ENCODE measurements around the gene PLA2G4A.
"Not testable (repeated sequence)": the region's sequence is repeated elsewhere in the genome, so short reads cannot be mapped to it uniquely, and the experiment has no call there.

Gene PLA2G4A

DNA sequence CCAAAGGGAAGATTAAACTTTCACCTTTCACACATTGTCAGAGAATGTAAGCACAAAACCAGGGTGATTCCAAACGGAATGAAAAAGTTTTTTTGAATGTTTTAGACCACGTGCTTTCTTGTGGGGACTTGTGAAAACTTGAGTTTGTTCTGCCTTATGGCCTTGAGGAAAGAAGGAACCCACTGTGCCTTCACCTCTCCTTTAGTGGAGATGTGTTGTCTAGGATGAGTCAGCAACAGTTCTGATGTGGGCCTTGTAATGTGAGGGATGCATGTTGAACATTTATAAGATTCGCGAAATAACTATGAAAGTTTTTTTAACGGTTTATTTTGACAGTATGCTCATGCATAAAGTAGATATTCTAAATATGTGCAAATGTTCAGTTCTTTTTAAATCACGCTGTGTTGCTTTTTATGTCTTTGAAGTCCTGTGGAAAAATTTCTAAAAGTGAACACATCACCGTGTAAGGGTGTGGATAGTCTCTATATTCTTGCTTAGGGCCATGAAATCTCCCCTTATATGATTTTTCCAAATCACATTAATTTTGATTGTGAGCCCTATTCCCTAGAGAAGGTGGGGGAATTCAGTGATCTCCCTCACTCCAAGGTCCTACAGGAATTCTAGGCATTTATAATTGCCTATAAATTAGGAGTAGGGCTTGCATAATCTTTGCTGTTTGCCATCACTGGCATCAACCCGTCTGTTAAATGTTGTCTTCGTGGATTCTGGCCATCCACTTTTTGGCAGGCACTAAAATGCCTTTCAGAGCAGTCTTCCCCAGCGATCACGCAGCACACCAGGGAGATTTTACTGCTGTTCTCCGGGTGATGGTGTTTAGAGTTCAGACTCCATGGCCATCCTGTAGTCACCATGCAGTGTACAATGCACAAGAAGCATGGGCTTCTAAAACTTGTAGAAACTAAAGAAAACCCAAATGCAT, 47.4 kb downstream of the PLA2G4A start:
- DNase-seq (ENCODE audit: low read depth), result peak; percentile 10

DNA sequence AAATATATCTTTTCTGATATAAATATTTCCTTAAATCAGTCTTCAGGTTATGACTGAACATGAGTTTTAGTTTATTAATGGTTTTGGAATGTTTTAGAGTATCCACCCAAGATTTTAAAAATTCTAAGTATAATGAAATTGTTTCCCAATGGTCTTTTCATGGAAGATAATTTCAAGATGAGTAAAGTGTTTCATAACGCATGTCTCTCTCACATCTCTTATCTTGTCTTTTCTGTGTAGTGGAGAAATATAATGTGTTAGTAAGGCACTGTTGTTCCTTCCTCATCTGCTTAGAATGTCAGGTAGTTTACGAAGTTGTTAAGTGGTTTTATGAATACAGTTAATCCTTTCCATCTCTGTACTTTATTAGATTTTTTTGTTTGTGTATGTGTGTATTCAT, 49.6 kb downstream of the PLA2G4A start:
- DNase-seq (ENCODE audit: low read depth), result peak; percentile 43

DNA sequence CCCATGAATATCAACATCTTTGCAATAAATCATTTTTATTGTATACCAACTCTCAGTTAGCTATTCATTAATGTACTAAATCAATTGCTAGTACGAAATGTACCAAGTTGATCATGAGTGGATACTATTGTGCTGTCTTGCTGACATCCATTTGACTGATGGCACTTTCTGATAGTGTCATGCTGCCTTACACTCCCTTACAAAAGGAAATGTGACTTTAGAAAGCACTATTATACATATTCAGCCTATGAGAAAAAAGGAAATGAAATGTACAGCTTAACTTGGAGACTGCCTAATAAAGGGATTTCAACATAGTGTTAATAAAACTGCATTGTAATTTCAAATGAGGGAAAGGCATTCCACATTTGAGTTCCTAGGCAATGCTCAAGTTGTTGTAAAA, 52.2 kb downstream of the PLA2G4A start:
- DNase-seq (ENCODE audit: low read depth), result no peak

DNA sequence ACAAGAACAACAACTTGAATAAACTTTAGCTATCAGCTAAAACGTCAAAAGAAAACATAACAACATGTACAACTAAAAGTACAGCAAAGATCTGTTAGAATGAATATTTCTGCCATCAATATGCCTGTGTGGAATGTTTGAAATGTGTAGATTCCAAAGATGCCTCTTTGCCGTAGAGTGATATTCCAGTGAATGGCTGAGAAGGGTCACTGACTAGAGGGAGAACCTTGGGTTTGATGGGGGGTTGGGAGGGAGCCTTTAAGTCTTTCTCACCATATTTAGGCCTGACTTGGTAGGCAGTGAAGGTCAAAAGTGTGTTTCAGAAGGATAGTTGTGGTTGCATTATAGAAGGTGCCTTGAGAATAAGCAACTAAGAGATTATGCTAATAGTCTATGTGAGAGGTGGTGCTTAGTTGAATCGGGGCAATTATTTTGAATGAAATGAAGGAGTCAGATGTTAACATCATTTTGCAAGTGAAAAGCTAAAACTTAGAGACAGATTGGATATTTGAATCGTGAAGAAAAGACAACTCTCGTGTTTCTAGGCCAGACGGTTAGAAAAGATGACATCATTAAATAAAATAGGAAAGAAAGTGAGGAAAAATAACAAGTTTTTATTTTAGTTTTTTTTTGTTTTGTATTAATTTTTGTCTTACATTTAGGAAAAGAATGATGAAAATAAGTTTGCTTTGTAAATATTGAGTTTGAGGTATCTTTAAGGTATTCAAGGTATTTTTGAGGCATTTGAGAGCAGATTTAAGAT, 53.8 kb downstream of the PLA2G4A start:
- DNase-seq (ENCODE audit: low read depth), result peak; percentile 40

DNA sequence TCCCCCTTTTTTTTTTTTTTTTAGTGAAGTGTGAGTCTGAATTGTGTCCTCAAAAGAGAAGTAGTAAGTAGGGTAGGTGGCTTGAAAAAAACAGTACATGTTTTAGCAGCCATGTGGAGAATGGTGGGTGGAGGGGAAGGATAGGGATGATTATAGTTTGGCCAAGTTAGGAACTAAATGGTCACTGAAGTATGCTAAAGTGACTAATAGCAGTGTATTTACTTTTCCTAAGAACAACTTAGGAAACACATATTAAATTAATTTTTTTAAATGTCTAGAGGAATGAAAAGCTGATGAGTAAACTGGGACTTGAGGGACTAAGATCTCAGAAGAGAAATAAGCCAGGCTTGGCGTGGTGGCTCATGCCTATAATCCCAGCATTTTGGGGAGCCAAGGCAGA, 55.5 kb downstream of the PLA2G4A start:
- peak; percentile 26 for DNase-seq (ENCODE audit: low read depth)

DNA sequence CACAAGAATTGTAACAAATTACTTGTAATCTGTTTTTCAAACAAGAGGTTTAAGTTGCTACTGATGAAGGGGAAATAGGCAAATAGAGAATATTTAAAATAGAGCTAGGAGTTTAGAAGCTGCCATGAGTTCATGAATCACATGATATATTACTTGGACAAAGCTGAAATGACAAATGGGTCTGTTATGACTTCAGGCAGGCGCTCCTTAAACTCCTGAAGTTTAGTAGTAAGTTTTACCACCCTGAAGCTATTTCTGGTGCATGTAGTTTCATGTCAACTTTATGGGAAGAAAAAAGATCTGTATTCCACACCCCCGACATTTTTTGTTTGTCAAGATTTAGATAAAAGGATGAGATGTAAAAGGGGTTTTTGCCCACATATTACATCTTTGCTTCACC, 58.5 kb downstream of the PLA2G4A start:
- DNase-seq (ENCODE audit: low read depth), result no peak

DNA sequence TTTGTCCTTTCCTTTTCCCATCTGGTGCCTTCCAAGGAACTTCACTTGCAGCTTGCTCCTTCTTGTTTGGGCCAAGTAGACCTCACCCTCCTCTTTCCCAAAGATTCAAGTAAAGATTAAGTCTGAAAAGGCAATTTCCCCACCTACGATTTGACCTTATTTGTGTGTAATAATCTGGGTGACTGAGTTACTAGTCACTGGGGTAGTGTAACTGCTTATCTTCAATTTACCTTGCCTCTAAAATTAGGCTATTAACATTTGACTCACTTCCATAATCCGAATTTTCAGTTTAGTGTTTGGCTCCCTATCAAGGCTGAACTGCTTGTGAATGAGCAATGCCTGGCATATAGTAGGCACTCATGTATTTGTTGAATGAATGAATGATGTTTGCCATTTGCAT, 59.6 kb downstream of the PLA2G4A start:
- no peak for DNase-seq (ENCODE audit: low read depth)

DNA sequence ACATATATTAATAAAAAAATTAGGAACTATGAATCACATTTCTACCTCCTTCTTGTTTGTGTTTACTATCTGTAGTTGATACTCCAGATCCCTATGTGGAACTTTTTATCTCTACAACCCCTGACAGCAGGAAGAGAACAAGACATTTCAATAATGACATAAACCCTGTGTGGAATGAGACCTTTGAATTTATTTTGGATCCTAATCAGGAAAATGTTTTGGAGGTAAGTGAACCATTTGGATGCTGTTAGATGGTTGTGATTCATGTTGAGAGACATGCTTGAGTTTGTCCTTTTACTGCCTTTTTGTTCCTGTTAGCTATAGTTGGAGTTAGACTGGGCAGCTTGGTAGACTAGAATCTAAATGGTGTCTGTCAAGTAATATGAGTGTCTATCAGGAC, 64.2 kb downstream of the PLA2G4A start:
- DNase-seq (ENCODE audit: low read depth), result no peak

DNA sequence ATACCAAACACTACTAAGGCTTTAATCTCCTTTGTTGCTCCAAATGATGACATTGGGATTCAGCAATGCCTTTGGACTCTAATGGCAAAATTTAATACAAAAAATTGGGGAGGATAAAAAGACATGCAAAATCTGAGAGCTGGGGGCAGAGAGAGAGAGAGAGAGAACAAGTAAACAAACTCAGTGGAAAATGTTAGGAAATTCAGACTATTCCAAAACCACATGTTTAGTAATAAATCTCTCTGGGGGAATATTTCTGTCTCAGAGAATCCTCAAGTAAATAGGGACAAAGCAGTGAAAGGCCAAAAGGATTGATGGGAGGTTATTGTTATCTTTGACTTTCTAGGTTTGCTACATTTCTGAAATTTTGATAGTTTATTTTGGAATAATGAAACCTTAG, 65.7 kb downstream of the PLA2G4A start:
- no peak for DNase-seq (ENCODE audit: low read depth)

DNA sequence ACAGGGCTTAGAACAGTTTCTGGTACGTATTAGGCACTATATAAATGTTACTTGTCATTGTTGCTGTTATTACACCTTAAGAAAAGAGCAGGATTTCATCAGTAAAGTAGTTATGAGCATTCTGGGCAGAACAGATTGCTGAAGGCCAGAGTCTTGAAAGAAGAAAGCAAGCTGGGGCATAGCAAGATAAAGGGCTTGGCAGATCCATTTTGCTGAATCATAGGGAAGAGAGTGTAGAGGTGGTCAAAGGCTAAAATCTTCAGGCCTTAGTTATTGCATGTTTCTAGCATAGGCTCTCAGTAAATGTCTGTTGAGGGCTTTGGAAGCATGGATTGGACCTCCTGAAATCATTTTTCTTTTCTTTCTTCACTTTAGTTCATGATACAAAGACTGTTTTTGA, 67.5 kb downstream of the PLA2G4A start:
- peak; percentile 59 for DNase-seq (ENCODE audit: low read depth)

DNA sequence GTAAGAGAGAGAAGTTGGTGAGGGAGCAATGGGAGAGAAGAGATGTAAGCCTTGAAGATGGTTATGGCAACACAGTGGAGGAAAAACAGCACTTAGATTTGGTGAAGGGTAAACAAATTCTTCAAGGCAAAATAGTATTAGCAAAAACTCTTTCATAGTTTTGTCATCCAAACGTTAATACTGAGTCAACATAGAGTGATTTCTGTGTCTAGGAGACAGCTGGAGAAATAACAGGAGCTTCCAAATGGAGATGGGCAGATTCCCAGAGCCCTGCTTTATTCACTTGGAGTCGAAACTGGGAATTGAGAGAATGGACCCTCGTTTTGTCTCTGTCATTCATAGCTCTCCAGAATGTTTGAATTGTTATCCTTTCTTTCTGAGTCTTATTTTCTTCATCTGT, 68.3 kb downstream of the PLA2G4A start:
- DNase-seq (ENCODE audit: low read depth), result no peak

DNA sequence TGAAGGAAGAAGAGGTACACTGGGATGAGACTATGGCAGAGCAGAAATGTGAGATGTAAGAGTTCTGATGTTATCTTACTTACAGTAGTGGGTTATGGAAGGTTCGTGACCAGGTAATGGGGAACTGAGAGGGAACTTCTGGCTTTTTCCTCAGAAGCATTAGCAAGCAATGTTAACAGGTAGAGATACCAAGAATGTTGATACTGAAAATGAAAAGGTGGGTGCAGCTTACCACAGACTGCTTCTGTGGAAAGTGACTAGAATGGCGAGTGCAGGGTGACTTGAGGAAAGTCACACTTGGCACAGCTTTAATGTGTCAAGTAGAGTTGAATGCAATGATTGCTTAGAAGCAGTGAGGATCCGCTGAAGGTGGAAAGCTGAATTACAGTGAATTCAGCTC, 70.8 kb downstream of the PLA2G4A start:
- no peak for DNase-seq (ENCODE audit: low read depth)

DNA sequence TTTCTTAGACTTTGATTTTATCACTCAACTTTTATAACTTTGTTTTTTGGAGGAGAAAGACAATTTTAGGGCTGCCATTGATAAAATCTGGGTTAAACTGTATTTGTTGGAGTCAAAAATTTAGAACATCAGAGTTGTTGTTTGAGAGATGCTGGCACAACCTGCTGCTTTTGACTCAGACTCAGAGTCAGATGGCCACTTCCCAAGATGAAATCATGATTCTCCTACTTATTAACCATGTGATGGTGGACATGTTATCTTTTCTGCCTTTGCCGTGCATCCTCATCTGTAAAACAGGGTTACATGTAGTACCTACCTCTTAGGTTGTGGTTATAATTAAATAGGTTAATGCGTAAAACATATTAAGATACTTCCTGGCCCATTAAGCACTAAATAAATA, 71.2 kb downstream of the PLA2G4A start:
- DNase-seq (ENCODE audit: low read depth), result no peak

DNA sequence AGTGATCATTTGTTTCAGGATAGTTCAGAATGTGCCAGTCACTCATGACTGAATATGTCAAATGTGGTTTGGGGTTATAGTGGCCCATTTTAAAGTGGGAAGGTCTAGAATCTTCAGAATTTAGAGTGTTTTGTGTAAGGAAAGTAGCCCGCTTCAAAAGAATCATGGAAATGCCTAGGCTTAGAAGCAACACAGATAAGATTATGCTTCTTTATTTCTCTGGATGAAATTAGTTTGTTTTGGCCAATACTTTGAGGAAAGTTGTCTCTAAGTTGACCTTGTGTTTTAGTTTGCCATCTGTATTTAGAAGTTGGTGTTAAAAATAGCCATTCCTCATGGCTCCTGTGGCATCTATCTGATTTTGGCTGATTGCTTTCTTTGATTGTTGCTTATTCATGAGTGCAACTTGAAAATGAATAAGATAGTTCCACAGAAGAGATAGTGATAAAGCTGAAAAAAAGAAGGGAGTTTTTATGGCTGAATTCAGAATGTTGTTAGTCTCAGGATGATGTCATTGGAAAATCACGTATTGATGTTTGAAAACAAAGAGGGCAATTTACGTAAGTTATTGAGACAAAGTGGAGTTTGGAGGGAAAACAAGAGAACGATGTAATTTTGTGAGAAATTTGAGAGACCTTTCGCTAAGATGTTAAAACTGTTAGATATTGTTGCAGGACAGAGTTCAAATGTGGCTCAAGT, 71.9 kb downstream of the PLA2G4A start:
- DNase-seq (ENCODE audit: low read depth), result no peak

DNA sequence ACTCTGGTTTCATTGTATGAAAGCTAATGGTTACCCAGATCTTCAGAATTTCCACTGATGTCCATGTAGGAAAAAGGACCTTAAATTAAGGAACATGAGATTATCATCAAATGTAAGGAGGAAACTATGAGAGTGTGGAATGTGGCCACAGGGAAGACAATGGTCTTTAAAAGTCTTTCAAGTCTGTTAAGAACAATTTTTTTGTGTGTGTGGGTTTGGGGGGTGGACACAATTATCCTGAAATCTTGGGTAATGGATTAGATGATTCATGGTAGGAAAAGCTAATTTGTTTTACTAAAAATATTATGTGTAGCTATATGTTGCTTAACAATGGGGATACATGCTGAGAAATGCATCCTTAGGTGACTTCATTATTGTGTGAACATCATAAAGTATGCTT, 72.9 kb downstream of the PLA2G4A start:
- no peak for DNase-seq (ENCODE audit: low read depth)

DNA sequence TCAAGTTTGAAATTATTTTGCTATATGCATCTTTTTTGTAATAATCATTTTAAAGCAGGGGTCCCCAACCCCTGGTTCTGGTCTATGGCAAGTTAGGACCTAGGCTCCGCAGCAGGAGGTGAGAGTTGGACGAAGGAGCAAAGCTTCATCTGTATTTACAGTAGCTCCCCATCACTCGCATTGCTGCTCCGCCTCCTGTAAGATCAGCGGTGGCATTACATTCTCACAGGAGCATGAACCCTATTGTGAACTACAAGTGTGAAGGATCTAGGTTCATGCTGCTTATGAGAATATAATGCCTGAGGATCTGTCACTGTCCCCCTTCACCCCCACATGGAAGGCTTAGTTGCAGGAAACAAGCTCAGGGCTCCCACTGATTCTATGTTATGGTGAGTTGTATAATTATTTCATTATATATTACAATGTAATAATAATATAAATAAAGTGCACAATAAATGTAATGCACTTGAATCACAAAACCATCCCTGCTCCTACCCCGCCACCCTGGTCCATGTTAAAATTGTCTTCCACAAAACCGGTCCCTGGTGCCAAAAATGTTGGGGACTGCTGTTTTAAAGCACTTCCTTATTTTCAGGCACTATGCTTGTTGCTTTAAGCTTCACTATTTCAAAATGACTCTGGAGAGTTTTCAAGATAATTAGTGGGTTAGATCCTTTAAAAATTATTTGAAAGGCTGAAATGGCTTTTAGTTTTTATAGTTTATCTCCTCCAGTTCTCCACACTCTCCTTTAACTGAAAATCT, 74.8 kb downstream of the PLA2G4A start:
- DNase-seq (ENCODE audit: low read depth), result no peak

DNA sequence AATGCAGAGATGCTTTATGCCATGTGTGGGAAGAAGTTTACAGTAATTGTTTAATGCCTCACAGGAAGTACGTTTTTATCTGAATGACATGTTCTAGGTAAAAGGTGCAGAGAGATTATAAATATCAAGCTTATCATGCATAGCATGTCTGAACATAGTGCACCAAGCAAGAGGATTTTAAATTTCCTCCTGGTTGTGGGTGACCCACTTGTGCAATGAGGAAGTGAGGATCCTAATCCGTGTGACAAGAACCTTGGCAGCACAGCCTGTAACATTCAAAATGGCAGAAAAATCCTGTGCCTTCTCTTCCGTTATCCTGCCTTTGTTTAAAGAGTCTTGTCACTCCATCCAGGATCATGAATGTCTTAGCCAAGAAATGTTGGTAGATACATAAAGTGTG, 75.6 kb downstream of the PLA2G4A start:
- no peak for DNase-seq (ENCODE audit: low read depth)

DNA sequence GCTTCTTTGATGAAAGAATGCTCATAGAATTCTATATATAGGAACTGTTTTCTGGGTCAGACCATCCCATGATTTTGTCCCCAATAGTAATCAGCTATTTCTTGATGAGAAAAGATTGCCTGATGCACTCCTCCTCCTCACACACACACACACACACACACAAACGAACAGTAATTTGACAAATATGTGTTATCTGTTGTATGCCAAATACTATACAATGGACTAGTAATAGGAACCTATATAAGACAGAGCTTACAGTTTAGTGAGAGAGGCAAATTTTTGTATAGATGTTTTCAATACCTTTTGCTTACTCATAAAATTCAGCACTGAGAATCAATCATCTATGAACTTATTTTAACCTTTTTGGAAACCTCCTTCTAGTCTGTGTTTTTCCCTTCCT, 76.8 kb downstream of the PLA2G4A start:
- DNase-seq (ENCODE audit: low read depth), result peak; percentile 17

DNA sequence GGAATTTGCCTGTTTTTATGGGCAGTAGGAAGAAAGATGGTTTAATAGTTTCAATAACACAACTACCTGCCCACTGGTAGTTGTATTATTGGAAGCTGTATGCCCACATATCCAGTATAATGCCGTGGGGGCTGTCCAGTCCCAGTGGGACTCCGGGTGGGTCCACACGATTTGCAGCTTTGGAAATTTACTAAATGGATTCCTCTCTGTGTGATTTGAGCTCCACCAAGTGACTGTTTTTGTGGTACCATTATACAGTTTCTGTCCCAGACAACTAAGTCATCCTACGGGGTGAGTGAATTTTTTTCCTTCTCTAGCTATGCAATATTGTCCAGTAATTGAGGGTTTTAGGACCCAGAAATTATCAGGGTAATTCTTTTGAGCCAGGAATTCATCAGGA, 86.8 kb downstream of the PLA2G4A start:
- no peak for DNase-seq (ENCODE audit: low read depth)

DNA sequence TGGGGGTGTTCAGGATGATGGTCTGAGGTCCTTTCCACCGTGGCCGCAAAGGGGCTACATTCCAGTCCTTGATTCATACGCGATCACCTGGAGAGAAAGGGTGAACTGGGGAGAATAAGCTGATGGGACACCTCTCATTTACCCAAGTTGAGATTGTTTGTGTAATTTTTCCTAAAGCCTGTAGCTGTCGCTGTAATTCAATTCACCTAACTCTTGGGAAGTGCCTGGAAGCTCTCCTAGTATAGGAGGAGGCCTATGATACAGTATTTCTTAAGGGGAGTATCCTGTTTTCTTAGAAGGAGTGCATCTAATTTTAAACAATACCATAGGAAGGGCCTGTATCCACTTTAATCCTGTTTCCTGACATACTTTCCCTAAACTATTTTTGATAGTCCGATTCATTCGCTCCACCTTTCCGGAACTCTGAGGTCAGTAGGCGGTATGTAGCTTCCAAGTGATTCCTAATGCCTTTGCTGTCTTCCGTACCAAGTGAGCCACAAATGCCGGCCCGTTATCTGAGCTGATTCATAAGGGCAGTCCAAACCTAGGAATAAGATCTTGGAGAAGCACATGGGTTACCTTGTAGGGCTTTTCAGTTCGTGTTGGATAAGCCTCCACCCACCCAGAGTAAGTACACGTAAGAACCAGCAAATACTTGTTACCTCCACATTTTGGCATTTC, 88.5 kb downstream of the PLA2G4A start:
- DNase-seq (ENCODE audit: low read depth), result peak; percentile 55

DNA sequence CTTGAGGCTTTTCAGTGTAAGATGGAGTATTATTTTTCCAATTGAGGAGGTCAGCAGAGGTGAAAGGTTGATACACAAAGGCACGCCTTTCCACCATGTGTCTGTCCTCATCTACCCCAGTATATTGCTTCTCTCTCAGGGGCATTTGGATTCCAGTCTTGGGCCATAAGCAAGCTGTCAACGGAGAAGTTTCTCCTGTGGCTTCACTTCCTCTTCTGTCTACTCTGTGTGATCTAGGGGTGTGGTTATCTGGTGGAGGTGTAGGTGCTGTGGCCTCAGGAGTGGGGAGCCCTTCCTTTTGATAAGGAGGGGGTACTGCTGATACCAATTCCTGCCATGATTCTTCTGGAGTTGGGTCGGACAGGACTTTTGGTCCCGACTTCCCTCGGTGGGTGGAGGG, 92.6 kb downstream of the PLA2G4A start:
- not testable (repeated sequence) for DNase-seq (ENCODE audit: low read depth)

Measured in iris pigment epithelial cell (primary cell).